OCI-LY3 (cell line): ENCODE results near the gene C3orf20.

Experiments used
- H2AFZ ChIP-seq: fragments of 200-600, 300-600 bp; shearing (Covaris generic); 2 replicates; pipeline ENCODE4 v1.6.0; 2014; ENCODE audit warnings: antibody characterized with exemption, low read depth, low read length
- H3K27ac ChIP-seq: fragments of 200-600, 300-600 bp; sonication (generic); 2 replicates; pipeline ENCODE4 v1.5.1; 2014; ENCODE audit warnings: mild to moderate bottlenecking, low read length, moderate library complexity, mixed read lengths
- H3K27me3 ChIP-seq: fragments of 200-600, 300-600 bp; sonication (generic); 2 replicates; pipeline ENCODE4 v1.6.1; 2014; ENCODE audit warnings: low read depth, low read length, mixed read lengths
- H3K36me3 ChIP-seq: fragments of 200-600, 300-600 bp; sonication (generic); replicated peaks from 2 replicates; pipeline ENCODE3; 2014; ENCODE audit warnings: low read depth, low read length, mixed read lengths
- H3K4me1 ChIP-seq: fragments of 300-600, 200-600 bp; sonication (generic); 2 replicates; pipeline ENCODE4 v1.6.1; 2014; ENCODE audit warnings: low read length, mixed read lengths
- H3K4me2 ChIP-seq: fragments of 200-600, 300-600 bp; sonication (generic); 2 replicates; pipeline ENCODE4 v1.6.1; 2014; ENCODE audit warnings: low read length, mixed read lengths
- H3K4me3 ChIP-seq: fragments of 300-600, 200-600 bp; sonication (generic); 2 replicates; pipeline ENCODE4 v1.5.1; 2014; ENCODE audit warnings: antibody characterized with exemption, mild to moderate bottlenecking, low read length, moderate library complexity
- H3K79me2 ChIP-seq: fragments of 300-600, 200-600 bp; shearing (Covaris generic); 2 replicates; pipeline ENCODE4 v1.6.1; 2014; ENCODE audit warnings: mild to moderate bottlenecking, low read length, mixed read lengths
- H3K9ac ChIP-seq: fragments of 300-600, 200-600 bp; shearing (Covaris generic); 2 replicates; pipeline ENCODE4 v1.6.0; 2014; ENCODE audit warnings: mild to moderate bottlenecking, low read length, moderate library complexity
- H3K9me3 ChIP-seq: fragments of 200-600, 300-600 bp; shearing (Covaris generic); 2 replicates; pipeline ENCODE4 v1.6.1; 2014; ENCODE audit warnings: low read length, mixed read lengths; ENCODE audit not compliant: insufficient read depth
- H4K20me1 ChIP-seq: fragments of 200-600, 300-600 bp; sonication (generic); 2 replicates; pipeline ENCODE4 v1.6.1; 2016; ENCODE audit warnings: low read length, mixed read lengths; ENCODE audit not compliant: insufficient read depth
- EZH2phosphoT487 ChIP-seq: fragments of 200-600 bp; shearing (Covaris generic); IDR thresholded peaks from 2 replicates; pipeline ENCODE4 v1.6.1; 2018; ENCODE audit warnings: antibody characterized with exemption, mixed run types, low read depth
- TF ChIP-seq, protein P1 (sequence below): fragments of 200-600, 300-600 bp; sonication (generic); IDR thresholded peaks from 2 replicates; pipeline ENCODE4 v1.5.1; 2014; ENCODE audit warnings: antibody characterized with exemption, low read length, low read depth

The C3orf20 gene

DNA sequence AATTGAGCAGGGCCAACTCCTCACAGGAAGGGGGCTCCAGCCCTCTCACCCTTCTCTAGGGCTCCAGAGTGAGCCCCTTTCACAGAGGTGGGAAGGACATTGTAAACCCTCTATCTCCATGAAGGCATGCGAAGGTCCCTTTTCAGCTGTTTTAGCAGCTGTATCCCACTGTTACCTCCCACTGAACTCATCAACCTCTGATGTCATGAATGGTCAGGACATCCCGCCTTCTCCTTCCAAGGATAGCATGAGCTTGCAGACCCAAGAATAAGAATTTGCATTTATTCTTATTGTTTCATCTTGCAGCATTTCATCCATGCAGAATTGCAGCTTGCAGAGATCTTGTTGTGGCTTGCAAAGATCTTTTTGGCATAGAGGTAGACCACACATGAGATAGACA lies 119.5 kb downstream of the C3orf20 start:
- Histone ChIP-seq H3K4me1 (no peaks in the 10 kb centered on the region), H4K20me1 (no peaks in the 10 kb centered on the region), H2AFZ (no peak overlapping the region), H3K27me3 (peaks cover 59% of the 10 kb centered on the region), H3K27ac (no peak overlapping the region), H3K4me3 (no peak overlapping the region), H3K9ac (no peak overlapping the region), H3K36me3 (no peaks in the 10 kb centered on the region), H3K9me3 (no peaks in the 10 kb centered on the region), H3K4me2 (no peak overlapping the region), H3K79me2 (no peaks in the 10 kb centered on the region)
- TF ChIP-seq, protein P1, sequence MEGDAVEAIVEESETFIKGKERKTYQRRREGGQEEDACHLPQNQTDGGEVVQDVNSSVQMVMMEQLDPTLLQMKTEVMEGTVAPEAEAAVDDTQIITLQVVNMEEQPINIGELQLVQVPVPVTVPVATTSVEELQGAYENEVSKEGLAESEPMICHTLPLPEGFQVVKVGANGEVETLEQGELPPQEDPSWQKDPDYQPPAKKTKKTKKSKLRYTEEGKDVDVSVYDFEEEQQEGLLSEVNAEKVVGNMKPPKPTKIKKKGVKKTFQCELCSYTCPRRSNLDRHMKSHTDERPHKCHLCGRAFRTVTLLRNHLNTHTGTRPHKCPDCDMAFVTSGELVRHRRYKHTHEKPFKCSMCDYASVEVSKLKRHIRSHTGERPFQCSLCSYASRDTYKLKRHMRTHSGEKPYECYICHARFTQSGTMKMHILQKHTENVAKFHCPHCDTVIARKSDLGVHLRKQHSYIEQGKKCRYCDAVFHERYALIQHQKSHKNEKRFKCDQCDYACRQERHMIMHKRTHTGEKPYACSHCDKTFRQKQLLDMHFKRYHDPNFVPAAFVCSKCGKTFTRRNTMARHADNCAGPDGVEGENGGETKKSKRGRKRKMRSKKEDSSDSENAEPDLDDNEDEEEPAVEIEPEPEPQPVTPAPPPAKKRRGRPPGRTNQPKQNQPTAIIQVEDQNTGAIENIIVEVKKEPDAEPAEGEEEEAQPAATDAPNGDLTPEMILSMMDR = no peak
- TF ChIP-seq EZH2phosphoT487 = no peak

DNA sequence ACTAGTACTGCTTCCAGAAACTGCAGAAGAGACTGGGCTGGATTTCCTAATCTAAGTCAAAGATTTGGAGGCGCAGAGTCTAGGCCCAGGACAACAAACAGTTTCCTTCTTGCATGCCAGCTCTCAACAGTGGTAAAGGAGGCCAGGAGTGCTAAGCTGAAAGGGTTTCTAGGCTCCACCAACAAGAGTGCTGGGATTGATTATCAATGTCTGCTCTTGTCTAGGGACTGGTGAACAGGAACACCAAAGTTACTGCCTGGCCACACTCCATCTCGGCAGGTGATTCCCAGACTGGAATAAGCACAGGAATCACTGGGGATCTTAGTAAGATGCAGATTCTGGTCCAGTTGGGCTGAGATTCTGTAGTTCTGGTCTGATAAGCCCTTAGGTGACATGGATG lies 121.1 kb downstream of the C3orf20 start:
- Histone ChIP-seq H3K36me3 (no peaks in the 10 kb centered on the region), H3K27me3 (peaks cover 72% of the 10 kb centered on the region), H2AFZ (no peak overlapping the region), H3K4me3 (no peak overlapping the region), H3K79me2 (no peaks in the 10 kb centered on the region), H3K4me2 (no peak overlapping the region), H3K9ac (no peak overlapping the region), H3K4me1 (no peaks in the 10 kb centered on the region), H4K20me1 (no peaks in the 10 kb centered on the region), H3K27ac (no peak overlapping the region), H3K9me3 (no peaks in the 10 kb centered on the region)
- TF ChIP-seq, protein P1 = no peak
- no peak for TF ChIP-seq EZH2phosphoT487

DNA sequence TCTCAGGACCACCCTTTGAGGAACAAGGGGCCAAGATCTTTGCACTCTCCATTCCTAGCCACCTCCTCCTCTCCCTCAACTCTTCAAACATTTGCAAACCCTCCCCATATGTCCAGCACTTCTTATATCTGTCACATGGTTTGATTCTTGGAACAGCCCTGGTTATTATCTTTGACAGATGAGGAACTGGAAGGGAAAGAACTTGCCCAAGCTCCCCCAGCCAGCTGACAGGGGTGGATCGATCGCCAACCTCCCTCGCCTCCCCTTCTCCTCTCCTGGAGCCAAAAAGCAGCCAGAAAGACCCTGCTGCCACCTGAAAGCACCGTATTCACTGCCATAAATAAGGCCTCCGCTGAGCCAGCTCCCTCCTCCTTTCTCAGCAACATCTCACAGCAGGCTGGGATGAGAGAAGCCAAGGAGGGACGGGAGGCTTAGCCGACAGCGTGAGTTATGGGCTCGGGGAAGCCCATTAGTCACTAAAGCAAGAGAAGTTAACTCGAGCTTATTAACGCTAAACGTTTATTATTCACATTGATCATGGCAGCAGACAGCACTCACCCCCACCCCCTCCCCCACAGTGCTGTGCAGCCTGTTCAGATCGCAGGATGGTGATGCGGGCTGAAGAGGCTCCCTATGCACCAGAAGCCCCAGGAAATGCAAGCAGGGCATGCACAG lies 121.6 kb downstream of the C3orf20 start:
- Histone ChIP-seq H3K79me2 (no peaks in the 10 kb centered on the region), H4K20me1 (no peaks in the 10 kb centered on the region), H3K4me3 (no peak overlapping the region), H3K9ac (no peak overlapping the region), H3K27ac (no peak overlapping the region), H3K4me2 (no peak overlapping the region), H3K27me3 (peaks cover 76% of the 10 kb centered on the region), H3K36me3 (no peaks in the 10 kb centered on the region), H3K4me1 (peaks cover 2% of the 10 kb centered on the region), H2AFZ (no peak overlapping the region), H3K9me3 (no peaks in the 10 kb centered on the region)
- no peak for TF ChIP-seq EZH2phosphoT487
- TF ChIP-seq, protein P1 = no peak

DNA sequence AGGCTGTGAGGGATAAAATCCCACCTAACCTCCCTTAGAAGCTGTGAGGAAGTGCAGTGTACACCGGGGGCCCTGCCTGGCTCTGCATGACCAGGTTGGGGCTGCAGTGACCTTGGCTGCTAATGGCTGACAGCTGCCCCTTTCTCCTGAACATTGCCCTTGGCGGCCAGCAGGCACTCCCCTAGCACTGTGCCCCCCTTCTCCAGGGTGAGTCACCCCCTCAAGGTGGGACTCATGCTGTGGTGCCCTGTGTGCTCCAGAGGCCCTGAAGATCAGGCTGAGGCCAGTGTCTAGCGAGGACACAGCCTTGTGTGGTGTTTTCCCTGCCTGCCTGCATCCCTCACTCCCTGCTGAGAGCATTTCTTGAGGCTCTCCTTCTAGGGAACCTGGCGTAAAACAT lies 122.8 kb downstream of the C3orf20 start:
- Histone ChIP-seq H3K9me3 (no peaks in the 10 kb centered on the region), H3K4me1 (peaks cover 5% of the 10 kb centered on the region), H3K36me3 (no peaks in the 10 kb centered on the region), H2AFZ (no peak overlapping the region), H3K27me3 (peaks cover 69% of the 10 kb centered on the region), H3K27ac (no peak overlapping the region), H3K4me3 (no peak overlapping the region), H3K4me2 (no peak overlapping the region), H3K79me2 (no peaks in the 10 kb centered on the region), H4K20me1 (no peaks in the 10 kb centered on the region), H3K9ac (no peak overlapping the region)
- TF ChIP-seq EZH2phosphoT487 = no peak
- TF ChIP-seq, protein P1 = no peak
